GM23248 (cell line): ENCODE results near the gene ASS1. TPM values are rescaled to one million over a fixed set of nuclear protein-coding genes. Genes with fewer than 3 reads are reported as not detected.

ENCODE experiments used
- DNase-seq: peaks from one replicate; pipeline ENCODE4 v3.0.0-alpha.2; 2015
- H2AFZ ChIP-seq: fragments of 200-600 bp; sonication (generic); 2 replicates; pipeline ENCODE4 v1.6.1; 2016; ENCODE audit warnings: antibody characterized with exemption
- H3F3A ChIP-seq: fragments of 200-600 bp; sonication (generic); 2 replicates; pipeline ENCODE4 v1.6.1; 2016; ENCODE audit warnings: mild to moderate bottlenecking, antibody characterized with exemption, mixed run types; ENCODE audit not compliant: insufficient read depth
- H3K27ac ChIP-seq: fragments of 200-600 bp; sonication (generic); 2 replicates; pipeline ENCODE4 v1.5.1; 2016; ENCODE audit warnings: mild to moderate bottlenecking
- H3K27me3 ChIP-seq: fragments of 200-600 bp; sonication (generic); replicated peaks from 2 replicates; pipeline ENCODE4 v1.6.1; 2016; ENCODE audit warnings: mild to moderate bottlenecking; ENCODE audit not compliant: insufficient read depth
- H3K36me3 ChIP-seq: fragments of 200-600 bp; sonication (generic); 2 replicates; pipeline ENCODE4 v1.6.1; 2016; ENCODE audit warnings: low read depth, mild to moderate bottlenecking
- H3K4me1 ChIP-seq: fragments of 200-600 bp; sonication (generic); 2 replicates; pipeline ENCODE4 v1.6.1; 2016; ENCODE audit warnings: mild to moderate bottlenecking; ENCODE audit not compliant: insufficient read depth
- H3K4me2 ChIP-seq: fragments of 200-600 bp; sonication (generic); one replicate; pipeline ENCODE4 v1.6.1; 2016; ENCODE audit warnings: mild to moderate bottlenecking; ENCODE audit not compliant: unreplicated experiment
- H3K4me3 ChIP-seq: fragments of 200-600 bp; sonication (generic); 2 replicates; pipeline ENCODE4 v1.5.1; 2016; ENCODE audit warnings: mild to moderate bottlenecking
- H3K79me2 ChIP-seq: fragments of 200-600 bp; sonication (generic); 2 replicates; pipeline ENCODE4 v1.6.1; 2016; ENCODE audit warnings: mild to moderate bottlenecking; ENCODE audit not compliant: insufficient read depth
- H3K9ac ChIP-seq: fragments of 200-600 bp; sonication (generic); 2 replicates; pipeline ENCODE4 v1.6.1; 2016; ENCODE audit warnings: mild to moderate bottlenecking
- H3K9me2 ChIP-seq: fragments of 200-600 bp; sonication (generic); 2 replicates; pipeline ENCODE4 v1.6.1; 2016; ENCODE audit warnings: mixed run types, mild to moderate bottlenecking, moderate library complexity; ENCODE audit not compliant: insufficient read depth
- H3K9me3 ChIP-seq: fragments of 200-600 bp; sonication (generic); one replicate; pipeline ENCODE4 v1.6.1; 2017; ENCODE audit warnings: low read depth
- H4K20me1 ChIP-seq: fragments of 200-600 bp; sonication (generic); 2 replicates; pipeline ENCODE4 v1.6.0; 2016; ENCODE audit not compliant: insufficient read depth
- EZH2 ChIP-seq: fragments of 200-600 bp; sonication (generic); IDR thresholded peaks from 2 replicates; pipeline ENCODE4 v1.6.1; 2018; ENCODE audit warnings: antibody characterized with exemption, mild to moderate bottlenecking; ENCODE audit not compliant: insufficient read depth, poor library complexity, severe bottlenecking
- EZH2phosphoT487 ChIP-seq: fragments of 200-600 bp; sonication (generic); IDR thresholded peaks from 2 replicates; pipeline ENCODE4 v1.6.1; 2018; ENCODE audit warnings: antibody characterized with exemption, moderate library complexity, mild to moderate bottlenecking, low read depth; ENCODE audit not compliant: insufficient read depth
- WGBS, 2 experiments: methylation state at CpG; one replicate each; pipeline ENCODE4 v1.1.6; 2015 to 2017; ENCODE audit warnings: low lambda C conversion rate in 2 of 2, low coverage in 1 of 2; ENCODE audit errors: missing lambda C conversion rate in 2 of 2; 5-methylcytosine and 5-hydroxymethylcytosine counted together
- in situ Hi-C: fragments of 300-500 bp; cut with MboI; formaldehyde crosslinking; loops from 2 replicates; pipeline ENCODE4 v1.15.0; 2020
- polyA plus RNA-seq: library from polyadenylated mRNA; unstranded; fragments of >200 nt; fragmentation: Nextera tagmentation; extraction: Ambion mirVana; gene quantifications from 2 replicates; pipeline ENCODE4 v1.2.1, GENCODE V29; 2016
- total RNA-seq: library from RNA; depleted of rRNA; stranded (reverse); fragments of >200 nt; shearing (Covaris generic); gene quantifications from 2 replicates; pipeline ENCODE4 v1.2.3, GENCODE V29; 2014

ASS1 gene
- total and polyA plus RNA-seq, 2 experiments from 2014 or later = 124 to 216 TPM

GRCh38 chr9:130463763-130464745 lies 19.3 kb downstream of the ASS1 start:
- no peaks in the 10 kb centered on the region for H3K27me3 ChIP-seq
- H3K4me2 ChIP-seq = no peak overlapping the region
- H3K4me1 ChIP-seq = no peaks in the 10 kb centered on the region
- in situ Hi-C loops = no loop called here
- H3K9ac ChIP-seq = no peak overlapping the region
- TF ChIP-seq EZH2phosphoT487 (no peak), EZH2 (no peak)
- no peak overlapping the region for H2AFZ ChIP-seq
- no peak for DNase-seq
- H3F3A ChIP-seq = no peaks in the 10 kb centered on the region
- H3K9me3 ChIP-seq = no peaks in the 10 kb centered on the region
- no peaks in the 10 kb centered on the region for H3K79me2 ChIP-seq
- H4K20me1 ChIP-seq = no peaks in the 10 kb centered on the region
- H3K4me3 ChIP-seq = no peak overlapping the region
- H3K9me2 ChIP-seq = no peaks in the 10 kb centered on the region
- H3K36me3 ChIP-seq = no peaks in the 10 kb centered on the region
- H3K27ac ChIP-seq = no peak overlapping the region
- 85 to 91% methylated on average over 22 of the region's 22 CpGs for WGBS, 2 experiments

GRCh38 chr9:130465383-130466096 lies 20.8 kb downstream of the ASS1 start:
- DNase-seq = no peak
- no peak overlapping the region for H3K9ac ChIP-seq
- no peaks in the 10 kb centered on the region for H3F3A ChIP-seq
- H3K27ac ChIP-seq = no peak overlapping the region
- H3K4me3 ChIP-seq = no peak overlapping the region
- TF ChIP-seq EZH2phosphoT487 (no peak), EZH2 (no peak)
- no peaks in the 10 kb centered on the region for H3K9me2 ChIP-seq
- H3K9me3 ChIP-seq = no peaks in the 10 kb centered on the region
- no peaks in the 10 kb centered on the region for H3K79me2 ChIP-seq
- no peaks in the 10 kb centered on the region for H3K36me3 ChIP-seq
- no peak overlapping the region for H2AFZ ChIP-seq
- no peaks in the 10 kb centered on the region for H3K4me1 ChIP-seq
- no peaks in the 10 kb centered on the region for H4K20me1 ChIP-seq
- no peak overlapping the region for H3K4me2 ChIP-seq
- no peaks in the 10 kb centered on the region for H3K27me3 ChIP-seq
- in situ Hi-C loops = no loop called here
- WGBS, 2 experiments = 89 to 93% methylated on average over 16 of the region's 16 CpGs

- H3K9me3 ChIP-seq = no peaks in the 10 kb centered on the region
- no peak overlapping the region for H3K4me3 ChIP-seq
- no peak overlapping the region for H3K27ac ChIP-seq
- in situ Hi-C loops = no loop called here
- H3K27me3 ChIP-seq = no peaks in the 10 kb centered on the region
- no peak for DNase-seq
- no peaks in the 10 kb centered on the region for H3K79me2 ChIP-seq
- no peak overlapping the region for H3K4me2 ChIP-seq
- H3K4me1 ChIP-seq = no peaks in the 10 kb centered on the region
- 83 to 85% methylated on average over 13 to 19 of the region's 20 CpGs for WGBS, 2 experiments
- no peak overlapping the region for H2AFZ ChIP-seq
- no peak for TF ChIP-seq EZH2
- TF ChIP-seq EZH2phosphoT487 = no peak
- no peaks in the 10 kb centered on the region for H4K20me1 ChIP-seq
- H3F3A ChIP-seq = no peaks in the 10 kb centered on the region
- H3K9me2 ChIP-seq = no peaks in the 10 kb centered on the region
- no peak overlapping the region for H3K9ac ChIP-seq
- no peaks in the 10 kb centered on the region for H3K36me3 ChIP-seq
Measured at GRCh38 chr9:130466537-130467217, 21.9 kb downstream of the ASS1 start.

GRCh38 chr9:130467316-130467715 lies 22.6 kb downstream of the ASS1 start:
- in situ Hi-C loops = no loop called here
- Histone ChIP-seq H3K27me3 (no peaks in the 10 kb centered on the region), H3K9me3 (no peaks in the 10 kb centered on the region), H3K27ac (no peak overlapping the region), H3K9ac (no peak overlapping the region), H3K4me1 (no peaks in the 10 kb centered on the region), H2AFZ (no peak overlapping the region), H3K79me2 (no peaks in the 10 kb centered on the region), H3K4me2 (no peak overlapping the region), H3F3A (no peaks in the 10 kb centered on the region), H3K9me2 (no peaks in the 10 kb centered on the region), H4K20me1 (no peaks in the 10 kb centered on the region), H3K36me3 (no peaks in the 10 kb centered on the region), H3K4me3 (no peak overlapping the region)
- DNase-seq = no peak
- TF ChIP-seq EZH2phosphoT487 = no peak
- no peak for TF ChIP-seq EZH2
- 83 to 92% methylated on average over 13 of the region's 13 CpGs for WGBS, 2 experiments
